Measurements from ENCODE around the gene ZNF280D.
"Not testable (repeated sequence)": the region's sequence is repeated elsewhere in the genome, so short reads cannot be mapped to it uniquely, and the experiment has no call there.

GRCh38 chr15:56779449-56779848, 46.1 kb upstream of the ZNF280D start:
- TF ChIP-seq HDAC6 (IDR thresholded peaks at IDR 0.05; ENCODE audit: low read depth, low read length); CTCF (IDR thresholded peaks at IDR 0.05; ENCODE audit: control extremely low read depth in 1 of 3, insufficient read depth in 1 of 3, low read depth in 1 of 3, low read length in 3 of 3); CREB1 (IDR thresholded peaks at IDR 0.05); TAF1 (IDR thresholded peaks at IDR 0.05; ENCODE audit: low read depth, low read length); GABPA (IDR thresholded peaks at IDR 0.05; ENCODE audit: borderline replicate concordance, insufficient read depth, low read length); RXRA (IDR thresholded peaks at IDR 0.05; ENCODE audit: insufficient read depth, low read depth, low read length); EGR1 (IDR thresholded peaks at IDR 0.05; ENCODE audit: borderline replicate concordance, low read depth, low read length); SIX5 (IDR thresholded peaks at IDR 0.05; ENCODE audit: low read depth, low read length); EP300 (IDR thresholded peaks at IDR 0.05; ENCODE audit: borderline replicate concordance in 1 of 2, low read depth in 2 of 2, low read length in 2 of 2); GTF2F1 (IDR thresholded peaks at IDR 0.05; ENCODE audit: borderline replicate concordance, low read depth, low read length); RNF2 (IDR thresholded peaks at IDR 0.05; ENCODE audit: borderline replicate concordance, low read depth, low read length, missing control alignments, poor library complexity, severe bottlenecking); EZH2 (IDR thresholded peaks at IDR 0.05; ENCODE audit: low read depth, low read length, severe bottlenecking); POLR2A (IDR thresholded peaks at IDR 0.05; ENCODE audit: control extremely low read depth in 1 of 2, low read depth in 2 of 2, low read length in 2 of 2): not testable (repeated sequence)

All from H1 (cell line).